H9 (cell line): ENCODE data around the gene MYOD1. TPM values are rescaled to one million over a fixed set of nuclear protein-coding genes. Genes with fewer than 3 reads are reported as not detected.

ENCODE experiments used
- DNase-seq: peaks from one replicate; pipeline ENCODE4 v3.0.0-alpha.2; 2017
- H2AFZ ChIP-seq: one replicate; pipeline ENCODE4 v1.6.1; 2013; ENCODE audit warnings: mild to moderate bottlenecking, low read length, control low read depth, moderate library complexity
- H2AK5ac ChIP-seq: 2 replicates; pipeline ENCODE4 v1.6.1; 2013; ENCODE audit warnings: low read length, control low read depth, mixed read lengths; ENCODE audit not compliant: insufficient read length
- H2BK120ac ChIP-seq: one replicate; pipeline ENCODE4 v1.6.1; 2013; ENCODE audit warnings: low read depth, mild to moderate bottlenecking, low read length, control low read depth, inconsistent platforms; ENCODE audit not compliant: poor library complexity, severe bottlenecking
- H2BK12ac ChIP-seq: 2 replicates; pipeline ENCODE4 v1.6.1; 2013; ENCODE audit warnings: low read length, control low read depth, mixed read lengths, low read depth; ENCODE audit not compliant: insufficient read length
- H2BK15ac ChIP-seq: 2 replicates; pipeline ENCODE4 v1.6.1; 2013; ENCODE audit warnings: low read depth, low read length, control low read depth
- H2BK20ac ChIP-seq: one replicate; pipeline ENCODE4 v1.6.1; 2013; ENCODE audit warnings: low read depth, mild to moderate bottlenecking, low read length, control low read depth, inconsistent platforms; ENCODE audit not compliant: poor library complexity, severe bottlenecking
- H2BK5ac ChIP-seq: 2 replicates; pipeline ENCODE4 v1.6.1; 2013; ENCODE audit warnings: low read length, control low read depth, mixed read lengths; ENCODE audit not compliant: insufficient read length
- H3K14ac ChIP-seq: 2 replicates; pipeline ENCODE4 v1.6.1; 2013; ENCODE audit warnings: low read length, control low read depth; ENCODE audit not compliant: insufficient read depth
- H3K18ac ChIP-seq: 2 replicates; pipeline ENCODE4 v1.6.1; 2013; ENCODE audit warnings: low read depth, mild to moderate bottlenecking, mixed read lengths, low read length, control low read depth; ENCODE audit not compliant: insufficient read length
- H3K23ac ChIP-seq: 2 replicates; pipeline ENCODE4 v1.6.1; 2013; ENCODE audit warnings: low read length, control low read depth, mixed read lengths, low read depth; ENCODE audit not compliant: insufficient read length
- H3K23me2 ChIP-seq: 2 replicates; pipeline ENCODE4 v1.6.1; 2013; ENCODE audit warnings: low read depth, mild to moderate bottlenecking, mixed read lengths, low read length, control low read depth; ENCODE audit not compliant: insufficient read length, poor library complexity, severe bottlenecking
- H3K27ac ChIP-seq: 2 replicates; pipeline ENCODE4 v1.5.1; 2013; ENCODE audit warnings: low read length, control low read depth, mixed read lengths, low read depth; ENCODE audit not compliant: insufficient read length
- H3K27me3 ChIP-seq: 2 replicates; pipeline ENCODE4 v1.6.1; 2013; ENCODE audit warnings: low read length, control low read depth, inconsistent platforms; ENCODE audit not compliant: insufficient read depth
- H3K4ac ChIP-seq: 2 replicates; pipeline ENCODE4 v1.6.1; 2013; ENCODE audit warnings: low read depth, mild to moderate bottlenecking, control low read depth, inconsistent platforms, low read length, moderate library complexity
- H3K4me1 ChIP-seq: 2 replicates; pipeline ENCODE4 v1.6.1; 2013; ENCODE audit warnings: low read length, control low read depth, inconsistent platforms; ENCODE audit not compliant: insufficient read depth
- H3K4me2 ChIP-seq: 2 replicates; pipeline ENCODE4 v1.6.1; 2013; ENCODE audit warnings: low read length, control low read depth, mixed read lengths; ENCODE audit not compliant: insufficient read length, insufficient read depth
- H3K56ac ChIP-seq: 2 replicates; pipeline ENCODE4 v1.6.1; 2013; ENCODE audit warnings: low read depth, mild to moderate bottlenecking, mixed read lengths, low read length, control low read depth; ENCODE audit not compliant: insufficient read length
- H3K79me1 ChIP-seq: 2 replicates; pipeline ENCODE4 v1.6.1; 2013; ENCODE audit warnings: low read depth, mild to moderate bottlenecking, moderate library complexity, low read length, control low read depth, inconsistent platforms; ENCODE audit not compliant: insufficient read depth, poor library complexity, severe bottlenecking
- H3K79me2 ChIP-seq: 2 replicates; pipeline ENCODE4 v1.6.1; 2013; ENCODE audit warnings: low read length, control low read depth, inconsistent platforms; ENCODE audit not compliant: insufficient read depth
- H3K9ac ChIP-seq: 2 replicates; pipeline ENCODE4 v1.6.1; 2013; ENCODE audit warnings: low read length, control low read depth, mixed read lengths; ENCODE audit not compliant: insufficient read length; ENCODE audit errors: extremely low read depth
- H3K9me3 ChIP-seq: one replicate; pipeline ENCODE4 v1.6.1; 2013; ENCODE audit warnings: low read depth, low read length, inconsistent platforms; ENCODE audit not compliant: control insufficient read depth
- H3T11ph ChIP-seq: one replicate; pipeline ENCODE4 v1.6.1; 2013; ENCODE audit warnings: mild to moderate bottlenecking, low read length, control low read depth, inconsistent platforms
- H4K20me1 ChIP-seq: one replicate; pipeline ENCODE4 v1.6.1; 2013; ENCODE audit not compliant: control insufficient read depth, insufficient read length, insufficient read depth
- H4K5ac ChIP-seq: 2 replicates; pipeline ENCODE4 v1.6.1; 2013; ENCODE audit warnings: low read depth, mild to moderate bottlenecking, mixed read lengths, low read length, control low read depth; ENCODE audit not compliant: insufficient read length
- H4K8ac ChIP-seq: replicated peaks from 2 replicates; pipeline ENCODE4 v1.6.1; 2013; ENCODE audit warnings: low read length, control low read depth, mixed read lengths, low read depth; ENCODE audit not compliant: insufficient read length
- H4K91ac ChIP-seq: 2 replicates; pipeline ENCODE4 v1.6.1; 2013; ENCODE audit warnings: low read depth, mild to moderate bottlenecking, moderate library complexity, mixed read lengths, low read length, control low read depth; ENCODE audit not compliant: insufficient read length
- H3K27ac Mint-ChIP-seq, 3 experiments: 2 replicates in 2 of 3; 3 replicates in 1 of 3; pipeline ENCODE4 v1.8.0; 2020 to 2021; ENCODE audit warnings: mixed read lengths in 3 of 3, mild to moderate bottlenecking in 1 of 3, moderate library complexity in 1 of 3
- H3K27me3 Mint-ChIP-seq: 2 replicates; pipeline ENCODE4 v1.8.0; 2021; ENCODE audit warnings: low read depth, mild to moderate bottlenecking, moderate library complexity, mixed read lengths
- H3K36me3 Mint-ChIP-seq, 3 experiments: 2 replicates in 2 of 3; 3 replicates in 1 of 3; pipeline ENCODE4 v1.8.0; 2020 to 2021; ENCODE audit warnings: low read depth in 3 of 3, mixed read lengths in 3 of 3; ENCODE audit not compliant: insufficient read depth in 1 of 3
- H3K4me1 Mint-ChIP-seq, 2 experiments: 2 replicates each; pipeline ENCODE4 v1.8.0; 2020; ENCODE audit warnings: mixed read lengths in 2 of 2
- H3K4me3 Mint-ChIP-seq, 2 experiments: 2 replicates in 1 of 2; 3 replicates in 1 of 2; pipeline ENCODE4 v1.8.0; 2020 to 2021; ENCODE audit warnings: mild to moderate bottlenecking in 2 of 2, mixed read lengths in 2 of 2, moderate library complexity in 1 of 2
- H3K9me3 Mint-ChIP-seq, 2 experiments: 2 replicates in 1 of 2; 3 replicates in 1 of 2; pipeline ENCODE4 v1.8.0; 2020; ENCODE audit warnings: mild to moderate bottlenecking in 2 of 2, mixed read lengths in 2 of 2, moderate library complexity in 1 of 2
- CTCF ChIP-seq: fragments of 200-600 bp; sonication (generic); conservative IDR thresholded peaks from 3 replicates; pipeline ENCODE4 v1.8.0; 2021; ENCODE audit warnings: antibody characterized with exemption, mild to moderate bottlenecking
- WGBS: extraction: QIAGEN DNeasy Blood & Tissue Kit; methylation state at CpG from one replicate; pipeline ENCODE4 v1.1.7; 2013; ENCODE audit warnings: missing lambda C conversion rate, low lambda C conversion rate, mixed read lengths; ENCODE audit not compliant: insufficient read length; ENCODE audit errors: extremely low coverage; 5-methylcytosine and 5-hydroxymethylcytosine counted together
- total RNA-seq: library from RNA; stranded (reverse); gene quantifications from 2 replicates; pipeline ENCODE4 v1.2.1, GENCODE V29; 2021

Gene MYOD1
- total RNA-seq, 1 experiment from 2014 or later = not detected

- Histone ChIP-seq H3K9me3 (no peaks in the 10 kb centered on the region), H3K9ac (no peak overlapping the region), H3K4ac (no peak overlapping the region), H3K23me2 (no peaks in the 10 kb centered on the region), H2AFZ (no peak overlapping the region), H3K27me3 (no peaks in the 10 kb centered on the region), H3K14ac (no peak overlapping the region), H3K4me1 (no peaks in the 10 kb centered on the region), H4K5ac (no peak overlapping the region), H3K18ac (no peak overlapping the region), H2BK20ac (no peak overlapping the region), H3K27ac (no peak overlapping the region), H3K23ac (no peak overlapping the region), H3K79me1 (no peaks in the 10 kb centered on the region), H2AK5ac (no peak overlapping the region), H2BK5ac (no peak overlapping the region), H4K91ac (no peak overlapping the region), H2BK15ac (no peak overlapping the region), H2BK120ac (no peak overlapping the region), H3K4me2 (no peak overlapping the region), H3K56ac (no peak overlapping the region), H4K20me1 (no peaks in the 10 kb centered on the region), H4K8ac (no peak overlapping the region), H2BK12ac (no peak overlapping the region), H3T11ph (no peak overlapping the region), H3K79me2 (no peaks in the 10 kb centered on the region)
- TF ChIP-seq CTCF = no peak
- WGBS = no CpG with 5 or more reads among the region's 2 CpGs
- Mint-ChIP-seq H3K36me3 (peaks cover 0 to 3% (median 0%) of the 10 kb centered on the region in 3 experiments; a peak in 3 of 7 replicates), H3K27me3 (peaks cover 43% of the 10 kb centered on the region), H3K9me3 (peaks cover 6 to 8% of the 10 kb centered on the region in 2 experiments; a peak in 4 of 5 replicates), H3K4me3 (no peak overlapping the region), H3K27ac (no peak overlapping the region), H3K4me1 (peaks cover 0 to 6% of the 10 kb centered on the region in 2 experiments; a peak in 2 of 4 replicates)
- no peak for DNase-seq
Measured at GRCh38 chr11:17703951-17704350, 15.4 kb upstream of the MYOD1 start.
